Common myeloid progenitor, CD34-positive (primary cell): ENCODE results near the gene HIBCH.
A peak's percentile ranks its signal among the peaks of the same experiment; 100 is the strongest.

Experiments used
- CTCF ChIA-PET: fragments of 350-600 bp; sonication (Branson Sonifier 250); formaldehyde crosslinking; loops from one replicate; lab custom pipeline; 2021; ENCODE audit warnings: antibody characterized with exemption; lab: Charles Lee
- POLR2A ChIA-PET: fragments of 350-600 bp; sonication (Branson Sonifier 250); formaldehyde crosslinking; loops from one replicate; lab custom pipeline; 2021; ENCODE audit warnings: antibody characterized with exemption; lab: Charles Lee
- DNase-seq, 3 donors: peaks; one replicate each; pipeline versions ENCODE4 v3.0.0 to v3.0.0-alpha.2; 2013
- H3K27ac ChIP-seq, 2 experiments: 1 replicate in 1 of 2; 2 replicates in 1 of 2; pipeline ENCODE4 v1.7.0; 2013; ENCODE audit warnings: inconsistent platforms in 2 of 2, low read length in 2 of 2, mild to moderate bottlenecking in 2 of 2, low read depth in 1 of 2, moderate library complexity in 1 of 2; ENCODE audit not compliant: severe bottlenecking in 2 of 2, insufficient read depth in 1 of 2, poor library complexity in 1 of 2
- H3K27me3 ChIP-seq, 5 experiments: replicated peaks in 2 of 5; 1 replicate in 3 of 5; 2 replicates in 2 of 5; pipeline versions ENCODE4 v1.6.1 to v1.7.0; 2013; ENCODE audit warnings: low read length in 4 of 5, mild to moderate bottlenecking in 2 of 5, moderate library complexity in 2 of 5, inconsistent platforms in 1 of 5; ENCODE audit not compliant: insufficient read depth in 5 of 5, control insufficient read depth in 4 of 5
- H3K36me3 ChIP-seq, 4 experiments: 1 replicate in 2 of 4; 2 replicates in 2 of 4; pipeline versions ENCODE4 v1.6.1 to v1.7.0; 2013; ENCODE audit warnings: low read length in 3 of 4, control low read depth in 1 of 4, mild to moderate bottlenecking in 1 of 4; ENCODE audit not compliant: control insufficient read depth in 4 of 4, insufficient read depth in 4 of 4
- H3K4me1 ChIP-seq, 4 experiments: 1 replicate in 3 of 4; 2 replicates in 1 of 4; pipeline versions ENCODE4 v1.6.1 to v1.7.1; 2013; ENCODE audit warnings: low read length in 3 of 4, mild to moderate bottlenecking in 3 of 4, control low read depth in 1 of 4, inconsistent platforms in 1 of 4, moderate library complexity in 1 of 4; ENCODE audit not compliant: control insufficient read depth in 4 of 4, insufficient read depth in 4 of 4; ENCODE audit errors: control extremely low read depth in 1 of 4
- H3K4me3 ChIP-seq, 7 experiments: 1 replicate in 4 of 7; 2 replicates in 3 of 7; pipeline versions ENCODE4 v1.5.1 to v1.7.0; 2013; ENCODE audit warnings: mild to moderate bottlenecking in 7 of 7, low read length in 6 of 7, moderate library complexity in 6 of 7, inconsistent platforms in 2 of 7, low read depth in 2 of 7, control low read depth in 1 of 7; ENCODE audit not compliant: insufficient read depth in 4 of 7, control insufficient read depth in 1 of 7; ENCODE audit errors: extremely low read depth in 1 of 7
- H3K9me3 ChIP-seq, 5 experiments: 1 replicate in 4 of 5; 2 replicates in 1 of 5; pipeline versions ENCODE4 v1.6.1 to v1.7.1; 2013; ENCODE audit warnings: low read length in 4 of 5, mild to moderate bottlenecking in 2 of 5, inconsistent platforms in 1 of 5, low read depth in 1 of 5, moderate library complexity in 1 of 5; ENCODE audit not compliant: control insufficient read depth in 4 of 5, insufficient read depth in 2 of 5; ENCODE audit errors: control extremely low read depth in 1 of 5
- WGBS: methylation state at CpG from one replicate; pipeline ENCODE4 v1.1.5; 2013; ENCODE audit not compliant: insufficient coverage; 5-methylcytosine and 5-hydroxymethylcytosine counted together

The HIBCH gene

DNA sequence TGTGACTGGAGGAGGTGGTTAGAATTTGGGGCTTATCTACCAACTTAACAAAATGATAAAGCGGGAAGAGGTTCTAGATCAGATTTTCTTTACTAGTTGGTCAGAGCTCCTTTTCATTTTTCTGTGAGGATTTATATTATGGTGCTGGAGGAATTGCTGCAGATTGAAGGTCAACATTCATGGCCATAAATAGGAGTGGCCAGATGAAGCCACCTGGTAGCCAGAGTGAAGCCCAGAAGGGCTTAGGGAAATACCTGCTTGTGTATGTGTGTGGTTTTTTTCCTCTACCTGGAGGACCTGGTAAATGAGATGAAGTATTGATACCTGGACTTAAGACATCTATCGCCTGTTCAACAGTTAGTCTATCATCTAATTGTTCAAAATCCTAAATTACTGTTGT, 134.2 kb downstream of the HIBCH start:
- no CpG with 5 or more reads among the region's 2 CpGs for WGBS
- DNase-seq, result no peak
- Histone ChIP-seq H3K4me1 (peaks cover 10 to 35% (median 19%) of the 10 kb centered on the region in 4 experiments), H3K4me3 (no peak overlapping the region), H3K27ac (peak overlapping the region in 1 of 2 experiments; percentile 67), H3K36me3 (peaks cover 0 to 3% (median 0%) of the 10 kb centered on the region in 4 experiments), H3K9me3 (no peaks in the 10 kb centered on the region), H3K27me3 (no peaks in the 10 kb centered on the region)
- ChIA-PET POLR2A (no interaction called here), CTCF (interaction anchor here (0.5 to 1.4 kb wide), 2 partner anchors 10 to 26 kb away, joined by 3 read pairs; no protein-coding TSS in a partner anchor)

DNA sequence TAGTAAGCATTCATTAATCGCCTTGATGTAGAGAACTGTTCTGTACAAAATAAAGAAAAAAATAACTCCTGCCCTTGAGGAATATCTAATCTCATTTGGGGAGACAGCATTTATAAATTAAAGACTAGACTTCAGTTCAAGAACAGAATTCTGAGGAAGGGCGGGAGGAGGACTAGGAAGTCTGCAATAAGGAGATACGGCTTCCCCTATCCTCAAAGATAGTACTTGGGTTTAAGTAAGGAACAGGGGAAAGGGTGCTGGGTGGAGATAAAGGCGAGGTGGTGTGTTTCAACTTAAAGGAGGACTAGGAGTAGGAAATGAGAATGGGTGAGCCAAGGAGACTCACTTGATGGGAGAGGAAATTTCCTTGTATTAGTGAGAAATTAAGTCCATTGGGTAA, 135.2 kb downstream of the HIBCH start:
- Histone ChIP-seq H3K4me1 (peaks cover 10 to 41% (median 26%) of the 10 kb centered on the region in 4 experiments), H3K4me3 (peak overlapping the region in 3 of 7 experiments; percentile 11 to 35 (median 13)), H3K27ac (peak overlapping the region in 1 of 2 experiments; percentile 67), H3K36me3 (peaks cover 0 to 3% (median 0%) of the 10 kb centered on the region in 4 experiments), H3K9me3 (no peaks in the 10 kb centered on the region), H3K27me3 (no peaks in the 10 kb centered on the region)
- ChIA-PET CTCF (no interaction called here), POLR2A (no interaction called here)
- DNase-seq, result peak; percentile 70 to 87 (median 82)
- WGBS, result 25% methylated on average over 2 of the region's 4 CpGs

DNA sequence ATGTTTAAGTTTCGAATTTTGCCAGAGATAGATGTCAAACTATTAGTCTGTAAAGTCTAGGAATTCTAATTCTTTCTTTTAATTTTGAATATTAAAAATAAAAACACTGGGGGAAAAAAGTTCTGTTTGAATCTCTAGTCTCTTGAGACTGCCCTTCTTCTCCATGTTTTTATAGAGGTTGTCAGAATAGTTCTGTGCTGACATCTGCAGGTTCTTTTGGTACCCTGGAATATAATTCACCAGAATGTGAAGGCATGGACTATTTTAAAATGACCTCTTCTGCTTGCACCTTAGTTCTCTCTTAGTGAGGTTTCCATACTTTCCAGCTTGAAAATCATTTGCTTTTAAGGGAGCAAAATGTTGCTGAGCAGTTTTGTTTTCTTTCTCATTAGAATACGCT, 136.1 kb downstream of the HIBCH start:
- H3K4me1 ChIP-seq, result peaks cover 10 to 41% (median 26%) of the 10 kb centered on the region in 4 experiments
- WGBS, result no CpG with 5 or more reads among the region's 2 CpGs
- DNase-seq, result no peak

DNA sequence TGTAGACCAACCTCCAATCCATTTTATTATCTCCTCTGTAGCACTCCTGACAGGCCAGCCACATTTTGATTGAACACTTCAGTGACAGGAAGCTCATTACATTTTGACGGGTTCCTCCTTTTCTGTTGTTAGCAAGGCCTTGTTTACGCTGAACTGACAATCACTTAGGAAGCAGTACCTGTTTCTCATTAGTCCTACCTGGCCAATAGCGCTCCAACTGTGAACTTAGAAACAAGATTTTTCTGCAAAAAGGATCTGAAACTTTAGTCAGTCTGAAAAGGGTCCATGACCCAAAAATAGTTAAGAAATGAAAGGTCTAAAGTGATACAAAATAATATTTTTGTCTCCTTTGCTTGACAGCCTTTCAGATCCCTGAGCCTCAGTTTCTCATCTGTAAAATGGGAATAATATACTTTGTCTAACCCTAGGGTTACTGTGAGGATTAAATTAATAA, 137.5 kb downstream of the HIBCH start:
- no peaks in the 10 kb centered on the region for H3K9me3 ChIP-seq
- H3K27ac ChIP-seq, result peak overlapping the region; percentile 29 to 84
- no peaks in the 10 kb centered on the region for H3K27me3 ChIP-seq
- WGBS, result 33% methylated on average over 3 of the region's 3 CpGs
- CTCF ChIA-PET, result no interaction called here
- peak in 2 of 3 donors; percentile 54 to 73 for DNase-seq
- H3K4me3 ChIP-seq, result peak overlapping the region in 3 of 7 experiments; percentile 74 to 78 (median 78)
- peaks cover 10 to 50% (median 26%) of the 10 kb centered on the region in 4 experiments for H3K4me1 ChIP-seq
- POLR2A ChIA-PET, result no interaction called here
- H3K36me3 ChIP-seq, result no peaks in the 10 kb centered on the region

More for the DNA sequence above, 136.1 kb downstream of the HIBCH start:
- H3K27ac ChIP-seq, result peak overlapping the region in 1 of 2 experiments; percentile 84
- peak overlapping the region in 2 of 7 experiments; percentile 35 to 36 for H3K4me3 ChIP-seq
- CTCF ChIA-PET, result no interaction called here
- H3K9me3 ChIP-seq, result no peaks in the 10 kb centered on the region
- POLR2A ChIA-PET, result no interaction called here
- no peaks in the 10 kb centered on the region for H3K27me3 ChIP-seq
- H3K36me3 ChIP-seq, result no peaks in the 10 kb centered on the region

DNA sequence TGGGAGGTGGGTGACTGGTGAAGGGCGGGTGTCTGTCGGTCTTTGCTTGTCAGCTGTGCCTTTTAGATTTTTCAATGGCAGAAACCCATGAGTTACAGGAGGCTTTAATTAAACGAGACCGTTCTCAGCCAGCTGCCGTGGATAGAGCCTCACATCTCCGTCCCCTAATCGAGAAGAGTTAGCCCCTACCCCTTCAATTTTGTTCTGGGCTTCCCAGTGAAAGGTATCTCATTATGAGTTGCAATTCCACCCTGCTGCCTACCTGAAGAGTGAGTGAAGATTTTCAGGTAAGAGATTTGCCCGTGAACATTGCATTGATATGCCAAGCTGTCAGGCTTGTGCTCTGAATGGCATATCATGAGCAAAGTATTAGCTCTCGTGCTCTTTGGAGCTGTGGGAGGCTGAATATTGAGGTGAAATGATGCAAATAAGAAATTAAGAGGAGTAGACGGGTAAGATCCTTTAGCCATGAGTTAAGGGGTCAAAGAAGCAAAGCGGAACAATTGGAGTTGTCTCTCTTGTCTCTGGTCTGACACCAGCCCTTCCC, 138.4 kb downstream of the HIBCH start:
- no peaks in the 10 kb centered on the region for H3K9me3 ChIP-seq
- WGBS, result 4% methylated on average over 10 of the region's 11 CpGs
- no peaks in the 10 kb centered on the region for H3K36me3 ChIP-seq
- peak in 1 of 3 donors; percentile 23 for DNase-seq
- peak overlapping the region; percentile 36 to 84 for H3K27ac ChIP-seq
- no peaks in the 10 kb centered on the region for H3K27me3 ChIP-seq
- peaks cover 10 to 51% (median 26%) of the 10 kb centered on the region in 4 experiments for H3K4me1 ChIP-seq
- CTCF ChIA-PET, result interaction anchor here (0.9 to 2.5 kb wide), 12 partner anchors 8 to 96 kb away, joined by 3 to 23 read pairs (median 4); no protein-coding TSS in a partner anchor
- POLR2A ChIA-PET, result no interaction called here
- H3K4me3 ChIP-seq, result peak overlapping the region; percentile 23 to 83 (median 74)

DNA sequence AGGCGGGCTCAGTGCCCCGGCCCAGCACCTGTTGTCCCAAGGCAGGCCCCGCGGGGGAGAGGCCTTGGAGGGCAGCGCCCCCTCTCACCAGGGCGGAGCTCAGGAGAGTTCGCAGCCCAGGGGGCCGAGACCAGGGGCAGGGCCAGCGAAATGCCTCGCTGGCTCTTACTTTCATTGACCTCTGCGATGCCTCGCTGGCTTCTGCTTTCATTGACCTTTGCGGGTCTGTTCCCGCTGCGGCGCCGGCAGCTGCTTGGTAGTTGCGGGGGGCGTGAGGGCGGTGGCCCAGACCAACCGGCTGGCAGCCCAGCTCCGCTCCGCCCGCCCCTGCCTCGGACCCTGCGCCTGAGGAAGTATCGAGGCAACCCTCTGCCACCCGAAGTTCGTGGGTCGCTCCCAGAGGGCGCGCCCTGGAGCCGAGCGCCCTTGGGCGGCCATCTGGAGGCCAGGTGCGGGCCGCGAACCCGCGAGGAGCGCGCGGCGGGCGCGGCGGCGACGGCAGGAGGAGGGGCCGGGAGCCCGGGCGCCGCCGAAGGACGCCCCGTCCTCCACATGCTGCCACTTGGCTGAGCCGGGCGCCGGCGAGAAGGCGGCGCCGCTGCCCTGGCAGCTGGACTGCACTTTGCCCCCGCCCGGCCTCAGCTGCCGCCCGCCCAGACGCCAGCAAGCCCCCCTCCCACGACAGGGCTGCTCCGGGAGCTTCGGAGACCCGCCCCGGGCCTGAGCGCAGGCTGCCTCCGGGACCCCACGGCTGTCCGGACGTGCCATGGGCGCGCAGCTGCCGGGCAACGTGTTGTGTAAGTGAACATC, 139.1 kb downstream of the HIBCH start:
- Histone ChIP-seq H3K4me1 (peaks cover 10 to 51% (median 26%) of the 10 kb centered on the region in 4 experiments), H3K27me3 (no peaks in the 10 kb centered on the region), H3K9me3 (no peaks in the 10 kb centered on the region), H3K36me3 (no peaks in the 10 kb centered on the region), H3K27ac (peak overlapping the region; percentile 36 to 84), H3K4me3 (peak overlapping the region; percentile 23 to 83 (median 74))
- ChIA-PET POLR2A (interaction anchor here (0.5 kb wide), 1 partner anchor 116 kb away, joined by 3 read pairs; no protein-coding TSS in a partner anchor), CTCF (interaction anchor here (0.9 to 2.5 kb wide), 19 partner anchors 8 to 541 kb away, joined by 3 to 23 read pairs (median 4); no protein-coding TSS in a partner anchor)
- peak; percentile 82 to 89 (median 86) for DNase-seq
- WGBS, result 2% methylated on average over 64 of the region's 82 CpGs
